HG03159 (cell line): ENCODE results near the gene ADARB1.
"Not testable (repeated sequence)": the region's sequence is repeated elsewhere in the genome, so short reads cannot be mapped to it uniquely, and the experiment has no call there.

Experiments
- ATAC-seq: cut with Tn5 transposase; IDR thresholded peaks from one replicate; pipeline ENCODE4 v1.9.1; 2021; ENCODE audit warnings: mild to moderate bottlenecking, moderate library complexity; ENCODE audit not compliant: unreplicated experiment

Gene ADARB1

DNA sequence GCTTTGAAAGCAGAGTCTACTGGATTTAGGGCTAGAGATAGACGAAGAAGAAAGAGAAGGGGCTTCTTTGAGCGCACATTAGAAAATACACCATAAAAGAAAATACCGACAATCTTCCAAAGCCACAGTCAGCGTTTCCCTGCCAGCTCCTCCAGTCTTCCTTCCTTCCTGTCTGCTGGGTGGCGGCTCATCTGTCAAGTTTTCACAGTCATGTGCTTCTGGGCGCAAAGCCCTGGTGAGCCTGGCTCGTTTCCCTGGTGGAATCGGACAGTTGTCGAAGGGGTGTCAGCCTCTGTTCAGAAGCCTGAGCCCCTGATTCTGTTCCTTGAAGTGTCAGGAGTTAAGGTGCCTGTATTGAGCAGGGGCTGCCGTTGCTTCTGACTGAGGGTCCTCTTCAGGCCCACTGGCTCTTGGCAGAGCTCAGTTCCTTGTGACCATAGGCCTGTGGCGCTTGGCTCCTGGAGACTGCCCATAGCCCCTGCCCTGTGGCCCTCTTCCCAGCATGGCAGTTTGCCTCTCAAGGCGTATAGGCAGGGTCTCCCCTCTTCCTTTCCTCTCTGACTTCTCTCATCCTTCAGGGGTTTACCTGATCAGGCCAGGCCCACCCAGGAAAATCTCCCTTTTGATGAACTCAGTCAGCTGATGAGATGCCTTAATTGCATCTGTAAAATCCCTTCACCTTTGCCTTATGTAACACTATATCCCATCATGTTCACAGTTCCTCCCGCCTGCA lies 58.6 kb downstream of the ADARB1 start:
- ATAC-seq: no peak

- ATAC-seq: not testable (repeated sequence)
Observed at GRCh38 chr21:45133574-45134278, 59.3 kb downstream of the ADARB1 start.

DNA sequence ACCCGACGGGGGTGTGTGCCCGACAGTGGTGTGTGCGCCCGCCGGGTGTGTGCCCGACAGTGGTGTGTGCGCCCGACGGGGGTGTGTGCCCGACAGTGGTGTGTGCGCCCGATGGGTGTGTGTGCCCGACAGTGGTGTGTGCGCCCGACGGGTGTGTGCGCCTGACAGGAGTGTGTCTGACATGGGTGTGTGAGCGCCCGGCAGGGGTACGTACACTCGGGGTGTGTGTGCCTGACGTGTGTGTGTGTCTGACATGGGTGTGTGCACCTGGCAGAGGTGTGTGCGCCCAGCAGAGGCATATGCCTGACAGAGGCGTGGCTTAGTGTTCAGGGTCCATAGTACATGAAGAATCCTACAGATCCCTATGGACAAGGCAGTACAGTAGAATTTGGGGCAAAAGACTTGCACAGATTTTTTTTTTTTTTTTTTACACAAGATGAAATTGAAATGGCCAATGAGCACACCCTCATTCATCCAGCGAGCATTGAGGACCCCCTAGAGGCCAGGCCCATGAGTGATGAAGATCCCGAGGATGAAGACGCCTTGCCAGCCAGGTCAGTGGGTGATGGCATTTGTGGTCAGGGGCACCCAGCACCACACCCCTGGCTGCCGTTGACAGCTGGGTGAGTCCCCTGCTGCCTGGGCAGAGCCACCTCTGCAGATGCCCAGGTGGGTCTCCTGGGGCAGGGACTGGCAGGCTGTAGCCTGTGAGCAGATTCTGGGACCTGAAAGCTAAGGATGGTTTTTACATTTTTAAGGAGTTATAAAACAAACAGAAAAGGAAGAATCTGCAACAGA lies 60.1 kb downstream of the ADARB1 start:
- no peak for ATAC-seq

GRCh38 chr21:45135122-45135521 lies 60.7 kb downstream of the ADARB1 start:
- ATAC-seq: no peak

- no peak for ATAC-seq
Observed at GRCh38 chr21:45135868-45136267, 61.5 kb downstream of the ADARB1 start.

- ATAC-seq: no peak
Observed at GRCh38 chr21:45136500-45136899, 62.1 kb downstream of the ADARB1 start.

GRCh38 chr21:45136927-45137611 lies 62.7 kb downstream of the ADARB1 start:
- no peak for ATAC-seq

GRCh38 chr21:45137612-45137937 lies 63.2 kb downstream of the ADARB1 start:
- no peak for ATAC-seq

GRCh38 chr21:45138199-45139002 lies 64.0 kb downstream of the ADARB1 start:
- no peak for ATAC-seq

- not testable (repeated sequence) for ATAC-seq
Observed at GRCh38 chr21:45139003-45139360, 64.6 kb downstream of the ADARB1 start.

GRCh38 chr21:45139473-45139872 lies 65.1 kb downstream of the ADARB1 start:
- ATAC-seq: no peak

GRCh38 chr21:45140346-45140940 lies 66.1 kb downstream of the ADARB1 start:
- ATAC-seq: peak; percentile 91

DNA sequence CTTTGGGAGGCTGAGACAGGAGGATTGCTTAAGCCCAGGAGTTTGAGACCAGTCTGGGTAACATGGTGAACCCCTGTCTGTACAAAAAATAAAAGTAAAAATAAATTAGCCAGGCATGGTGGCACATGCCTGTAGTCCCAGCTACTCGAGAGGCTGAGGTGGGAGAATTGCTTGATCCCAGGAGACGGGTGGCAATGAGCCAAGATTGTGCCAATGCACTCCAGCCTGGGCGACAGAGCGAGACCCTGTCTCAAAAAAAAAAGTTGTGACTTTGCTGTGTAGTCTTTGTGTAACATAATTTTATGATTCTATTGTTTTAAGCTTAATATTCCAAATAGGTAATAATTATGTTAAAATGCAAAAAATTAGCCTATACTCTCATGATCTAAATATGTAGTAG lies 66.6 kb downstream of the ADARB1 start:
- not testable (repeated sequence) for ATAC-seq

DNA sequence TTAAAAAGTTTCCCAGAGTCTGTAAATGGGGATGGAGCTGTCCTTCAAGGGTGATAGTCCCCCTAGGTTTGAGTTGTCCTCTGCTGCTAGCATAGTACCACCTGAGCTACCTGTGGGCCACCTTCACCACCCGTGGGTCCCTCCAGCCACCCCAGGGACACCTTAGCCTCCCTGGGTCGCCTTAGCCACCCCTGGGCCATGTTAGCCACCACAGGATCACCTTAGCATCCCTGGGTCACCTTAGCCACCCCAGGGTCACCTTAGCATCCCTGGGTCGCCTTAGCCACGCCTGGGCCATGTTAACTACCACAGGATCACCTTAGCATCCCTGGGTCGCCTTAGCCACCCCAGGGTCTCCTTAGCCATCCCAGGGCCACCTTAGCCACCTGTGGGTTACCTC lies 67.1 kb downstream of the ADARB1 start:
- ATAC-seq: no peak

GRCh38 chr21:45142469-45143308 lies 68.3 kb downstream of the ADARB1 start:
- no peak for ATAC-seq

GRCh38 chr21:45143855-45144254 lies 69.5 kb downstream of the ADARB1 start:
- ATAC-seq: no peak

DNA sequence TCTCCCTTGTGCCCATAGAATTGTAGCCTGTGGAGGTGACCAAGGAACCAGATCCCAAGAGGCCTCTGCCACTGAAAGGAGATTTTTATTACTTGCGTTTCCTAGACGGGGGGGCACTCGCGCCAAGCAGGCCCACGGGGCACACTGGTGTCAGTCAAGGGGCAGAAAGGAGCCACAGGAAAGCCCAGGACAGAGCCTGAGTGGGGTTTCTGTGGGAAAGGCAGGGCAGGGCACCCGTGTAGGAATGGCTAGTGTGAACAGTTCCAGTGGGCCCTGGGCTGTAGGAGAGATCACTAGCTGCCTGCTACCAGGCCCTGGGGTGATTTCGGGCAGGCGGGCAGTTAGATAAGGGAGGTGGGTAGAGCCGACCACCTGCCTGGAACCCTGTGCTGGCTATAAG lies 70.8 kb downstream of the ADARB1 start:
- no peak for ATAC-seq

- not testable (repeated sequence) for ATAC-seq
Observed at GRCh38 chr21:45145846-45146245, 71.5 kb downstream of the ADARB1 start.

DNA sequence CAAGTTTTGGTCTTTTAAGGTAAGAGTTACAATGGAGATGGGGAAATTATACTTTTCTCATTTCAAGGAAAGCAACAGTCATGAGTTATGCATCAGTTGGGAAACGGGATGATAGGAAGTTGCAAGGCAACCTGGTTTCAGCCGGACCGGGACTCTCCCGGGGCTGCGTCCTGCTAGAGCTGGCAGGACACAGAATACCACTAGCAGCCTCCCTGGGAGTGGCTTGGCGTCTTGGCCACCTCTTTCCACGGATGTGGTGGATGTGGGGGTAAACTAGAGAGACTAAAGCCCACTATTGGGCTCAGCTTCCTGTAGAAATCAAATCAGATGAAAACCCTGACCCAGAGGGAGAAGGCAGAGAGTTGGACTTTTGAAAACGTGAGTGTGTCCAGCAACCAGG lies 71.9 kb downstream of the ADARB1 start:
- ATAC-seq: no peak
